Measurements from ENCODE around the gene DOK7.
"Not testable (repeated sequence)": the region's sequence is repeated elsewhere in the genome, so short reads cannot be mapped to it uniquely, and the experiment has no call there.

DOK7 gene

GRCh38 chr4:3442959-3443749 is 20.0 kb upstream of the DOK7 start:
- DNase-seq (ENCODE audit: low read depth) = peak; percentile 33

- no peak for DNase-seq (ENCODE audit: low read depth)
Measured at GRCh38 chr4:3443750-3444309, 19.3 kb upstream of the DOK7 start.

DNA sequence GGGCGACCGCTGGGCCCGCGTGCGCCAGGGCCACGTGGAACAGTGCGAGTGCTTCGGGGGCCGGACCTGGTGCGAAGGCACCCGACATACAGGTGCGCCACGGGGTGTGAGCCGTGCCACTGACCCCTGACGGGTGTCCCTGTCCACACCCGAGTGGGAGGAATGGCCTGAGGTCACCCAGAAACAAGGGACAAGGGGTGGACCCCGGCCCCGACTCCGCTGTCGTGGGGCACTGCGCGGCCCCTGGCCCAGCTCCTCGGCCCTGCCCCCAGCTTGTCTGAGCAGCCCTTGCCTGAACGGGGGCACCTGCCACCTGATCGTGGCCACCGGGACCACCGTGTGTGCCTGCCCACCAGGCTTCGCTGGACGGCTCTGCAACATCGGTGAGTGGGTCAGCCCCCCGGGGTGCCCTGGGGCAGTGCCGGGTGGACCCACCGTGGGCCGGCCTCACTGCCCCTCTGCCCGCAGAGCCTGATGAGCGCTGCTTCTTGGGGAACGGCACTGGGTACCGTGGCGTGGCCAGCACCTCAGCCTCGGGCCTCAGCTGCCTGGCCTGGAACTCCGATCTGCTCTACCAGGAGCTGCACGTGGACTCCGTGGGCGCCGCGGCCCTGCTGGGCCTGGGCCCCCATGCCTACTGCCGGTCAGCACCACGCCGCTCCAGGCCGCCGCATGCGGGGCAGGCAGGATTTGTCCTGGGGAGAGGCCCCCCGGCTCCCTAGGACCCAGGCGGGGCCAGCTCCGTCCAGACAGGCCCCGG is 18.6 kb upstream of the DOK7 start:
- DNase-seq (ENCODE audit: low read depth) = no peak

DNA sequence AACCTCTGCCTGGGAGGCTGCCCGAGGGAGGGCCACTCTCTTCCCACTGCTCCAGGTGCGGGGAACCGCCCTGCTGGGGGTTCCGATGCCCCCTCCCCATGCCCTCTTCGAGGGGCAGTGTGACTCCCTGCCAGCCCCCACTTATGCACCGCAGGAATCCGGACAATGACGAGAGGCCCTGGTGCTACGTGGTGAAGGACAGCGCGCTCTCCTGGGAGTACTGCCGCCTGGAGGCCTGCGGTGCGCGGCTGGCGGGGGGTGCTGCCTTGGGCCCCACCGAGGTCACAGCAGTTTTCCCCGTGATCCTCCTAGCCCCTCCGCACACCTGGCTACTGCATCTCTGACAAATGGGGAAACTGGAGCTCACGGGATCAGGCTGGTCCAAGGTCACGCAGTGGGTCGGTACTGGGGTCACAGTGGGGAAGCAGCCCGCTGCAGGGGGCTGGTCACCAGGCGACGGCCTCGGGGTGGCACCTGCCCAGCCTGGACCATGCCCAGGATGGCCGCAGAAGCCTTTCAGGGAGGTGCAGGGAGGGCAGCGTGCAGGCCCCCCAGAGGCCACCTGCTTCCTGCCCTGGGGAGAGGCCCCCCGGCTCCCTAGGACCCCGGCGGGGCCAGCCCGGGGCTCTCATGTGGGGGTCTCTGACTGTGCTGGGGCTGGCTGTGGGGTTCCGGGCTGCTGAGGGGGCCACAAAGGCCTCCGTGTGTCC is 17.8 kb upstream of the DOK7 start:
- no peak for DNase-seq (ENCODE audit: low read depth)

- DNase-seq (ENCODE audit: low read depth) = no peak
Measured at GRCh38 chr4:3445829-3446545, 17.1 kb upstream of the DOK7 start.

- no peak for DNase-seq (ENCODE audit: low read depth)
Measured at GRCh38 chr4:3446631-3447320, 16.3 kb upstream of the DOK7 start.

GRCh38 chr4:3447431-3448395 is 15.4 kb upstream of the DOK7 start:
- no peak for DNase-seq (ENCODE audit: low read depth)

- no peak for DNase-seq (ENCODE audit: low read depth)
Measured at GRCh38 chr4:3449047-3449573, 14.0 kb upstream of the DOK7 start.

DNA sequence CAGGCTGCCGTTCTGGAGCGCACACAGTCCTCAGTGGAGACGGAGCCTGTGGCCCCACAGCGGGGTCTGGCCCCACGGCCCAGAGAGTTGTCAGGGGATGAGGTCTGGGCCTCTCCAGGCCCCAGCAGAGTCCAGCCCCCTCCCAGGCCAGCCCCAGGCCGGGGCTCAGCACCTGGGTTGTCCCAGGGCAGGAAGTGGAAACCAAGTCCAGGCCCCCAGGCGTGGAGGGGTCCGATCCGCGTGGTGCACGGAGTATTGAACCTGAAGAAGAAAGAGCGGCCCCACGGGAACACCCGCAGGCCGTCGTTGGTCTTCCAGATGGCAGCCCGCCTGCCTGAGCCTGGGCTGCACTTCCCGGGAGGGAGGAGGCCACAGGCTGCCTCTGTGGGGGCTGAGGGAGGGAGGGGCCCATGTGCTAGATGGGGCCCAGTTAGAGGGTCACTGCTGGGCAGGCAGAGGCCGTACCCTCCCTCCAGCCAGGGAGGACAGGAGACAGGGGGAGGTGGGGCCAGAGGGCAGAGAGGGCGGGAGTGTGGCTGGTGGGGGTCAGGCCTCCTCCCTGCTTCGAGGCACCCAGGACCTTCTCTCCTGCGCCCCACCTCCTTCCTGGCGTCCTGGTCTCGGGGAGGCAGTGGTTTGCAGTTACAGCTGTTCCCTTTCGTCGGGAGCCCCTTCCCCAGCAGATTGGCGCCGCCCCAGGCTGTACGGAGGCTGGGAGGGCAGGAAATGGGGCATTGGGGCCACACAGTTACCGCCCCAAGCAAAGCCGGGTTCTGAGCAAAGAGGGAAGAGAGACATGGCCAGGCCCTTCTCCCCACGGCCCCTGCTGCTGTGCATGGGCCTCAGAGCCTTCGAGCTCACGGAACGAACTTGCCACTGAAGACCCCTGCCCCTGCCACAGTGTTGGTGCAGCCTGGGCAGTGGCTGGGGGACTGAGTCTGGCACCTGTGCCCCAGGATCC is 13.3 kb upstream of the DOK7 start:
- no peak for DNase-seq (ENCODE audit: low read depth)

GRCh38 chr4:3450643-3451042 is 12.5 kb upstream of the DOK7 start:
- DNase-seq (ENCODE audit: low read depth) = no peak

DNA sequence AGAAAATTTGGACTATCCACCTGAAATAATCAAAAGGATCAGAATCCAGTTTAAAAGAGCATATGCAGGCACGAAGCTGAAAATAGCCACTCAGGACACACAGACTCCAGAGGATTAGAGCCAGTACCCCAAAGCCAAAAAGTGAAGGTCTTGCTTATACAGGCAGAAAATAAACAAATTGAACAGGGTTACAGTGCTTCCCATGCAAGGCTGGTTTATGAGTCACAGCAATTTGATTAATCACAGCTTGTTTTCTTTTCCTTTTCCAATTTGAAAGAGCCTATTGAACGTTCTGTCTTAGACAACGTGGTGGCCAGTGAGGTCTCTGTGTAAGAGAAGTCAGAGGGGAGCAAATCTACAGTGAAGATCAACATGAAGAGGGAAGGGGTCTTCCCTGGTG is 11.2 kb upstream of the DOK7 start:
- DNase-seq (ENCODE audit: low read depth) = no peak

GRCh38 chr4:3452376-3452775 is 10.7 kb upstream of the DOK7 start:
- no peak for DNase-seq (ENCODE audit: low read depth)

DNA sequence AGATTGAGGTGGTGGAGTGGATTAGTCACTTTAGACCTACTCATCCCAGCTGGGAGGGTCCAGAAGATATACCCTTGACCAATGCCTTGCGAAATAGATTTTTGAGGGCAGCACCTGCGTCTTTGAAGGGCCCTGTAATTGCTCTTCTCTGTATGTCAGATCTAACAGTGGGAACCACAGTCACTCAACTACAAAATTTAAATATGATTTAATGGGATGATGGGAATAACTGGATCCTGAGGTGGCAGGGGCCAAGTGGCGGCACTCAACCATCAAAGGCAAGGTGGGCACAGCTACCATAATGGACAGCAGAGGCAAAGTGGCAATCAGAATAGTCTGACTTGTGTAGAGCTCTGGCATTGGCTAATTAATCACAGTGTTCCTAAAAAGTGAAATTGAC is 7.5 kb upstream of the DOK7 start:
- not testable (repeated sequence) for DNase-seq (ENCODE audit: low read depth)

GRCh38 chr4:3458371-3458770 is 4.7 kb upstream of the DOK7 start:
- no peak for DNase-seq (ENCODE audit: low read depth)

GRCh38 chr4:3459156-3459555 is 4.0 kb upstream of the DOK7 start:
- not testable (repeated sequence) for DNase-seq (ENCODE audit: low read depth)

DNA sequence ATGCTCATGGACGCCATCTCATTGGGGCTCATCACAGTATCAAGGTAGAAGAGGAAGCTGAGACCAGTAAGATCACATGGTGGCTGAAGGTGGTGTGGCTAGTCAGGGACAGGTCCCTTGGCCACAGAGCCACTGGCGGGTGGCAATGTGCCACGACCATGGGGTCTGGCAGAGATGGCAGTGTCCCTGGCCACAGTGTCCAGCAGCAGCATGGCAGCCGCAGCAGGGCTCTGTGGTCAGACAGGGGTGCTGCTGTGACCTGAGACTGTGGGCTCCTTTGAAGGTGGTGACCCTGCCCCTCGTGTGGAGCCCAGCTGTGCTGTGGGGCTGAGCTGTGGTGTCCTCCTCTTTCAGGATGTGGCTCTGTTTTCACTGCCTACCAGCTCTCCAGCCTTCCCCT is 2.2 kb upstream of the DOK7 start:
- no peak for DNase-seq (ENCODE audit: low read depth)

DNA sequence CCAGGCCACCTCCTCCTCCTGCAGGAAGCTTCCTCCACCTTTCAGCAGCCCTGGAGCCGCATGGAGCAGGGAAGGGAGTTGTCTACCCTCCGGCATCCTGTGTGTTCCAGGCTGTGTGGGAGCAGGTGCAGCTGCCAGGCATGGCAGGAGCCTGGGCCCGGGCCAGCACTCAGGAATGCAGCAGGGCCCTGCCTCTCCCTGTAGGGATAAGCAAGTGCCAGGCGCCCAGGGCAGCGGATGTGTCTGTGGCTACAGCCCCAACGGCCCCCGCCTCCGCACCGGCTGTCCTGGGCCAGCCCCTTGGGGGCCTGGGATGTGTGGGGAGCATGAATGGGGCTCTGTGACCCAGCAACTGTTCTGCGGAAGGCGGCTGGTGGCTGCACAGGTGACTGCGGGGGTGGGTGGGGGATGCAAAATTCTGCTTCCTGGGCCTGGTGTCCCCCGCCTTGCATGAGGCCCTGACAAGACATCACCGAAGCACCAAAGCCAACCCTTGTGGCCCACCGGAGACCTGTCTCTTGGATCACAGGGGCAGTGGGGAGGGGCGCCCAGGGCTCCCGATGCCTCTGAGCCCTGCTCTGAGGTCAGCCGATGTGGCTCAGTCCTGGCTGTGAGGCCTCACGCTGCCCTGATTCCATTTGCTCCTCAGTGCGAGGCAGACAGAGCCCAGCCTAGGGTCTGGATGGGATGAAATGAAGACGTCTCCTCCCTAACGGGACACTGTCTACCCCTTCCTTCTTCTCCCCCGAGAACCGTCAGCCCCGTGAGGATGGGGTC is 1.4 kb upstream of the DOK7 start:
- DNase-seq (ENCODE audit: low read depth) = no peak

GRCh38 chr4:3462321-3462789 is 751 bp upstream of the DOK7 start:
- DNase-seq (ENCODE audit: low read depth) = no peak

Data from stimulated activated CD8-positive, alpha-beta memory T cell treated with anti-CD3 and anti-CD28 coated beads, Interleukin-12 subunit alpha, Interleukin-12 subunit beta, amount 100 ng/mL, for 1 hour (primary cell).